GM12865 (cell line): Measurements from ENCODE around the gene DEAF1.
"Not testable (repeated sequence)": the region's sequence is repeated elsewhere in the genome, so short reads cannot be mapped to it uniquely, and the experiment has no call there.

ENCODE experiments used
- DNase-seq: peaks from one replicate; pipeline ENCODE4 v3.0.0; 2010; ENCODE audit warnings: low read depth
- H3K4me3 ChIP-seq: 2 replicates; pipeline ENCODE4 v1.5.1; 2011; ENCODE audit warnings: mild to moderate bottlenecking, low read depth, low read length, control low read depth
- TF ChIP-seq, protein P1 (sequence below): IDR thresholded peaks from 2 replicates; pipeline ENCODE4 v1.5.1; 2011; ENCODE audit warnings: low read length, control low read depth, low read depth, inconsistent platforms; ENCODE audit not compliant: insufficient read depth; ENCODE audit errors: missing control alignments

DEAF1 gene

GRCh38 chr11:692824-693414, 2.1 kb downstream of the DEAF1 start:
- DNase-seq = peak; percentile 52
- TF ChIP-seq, protein P1, sequence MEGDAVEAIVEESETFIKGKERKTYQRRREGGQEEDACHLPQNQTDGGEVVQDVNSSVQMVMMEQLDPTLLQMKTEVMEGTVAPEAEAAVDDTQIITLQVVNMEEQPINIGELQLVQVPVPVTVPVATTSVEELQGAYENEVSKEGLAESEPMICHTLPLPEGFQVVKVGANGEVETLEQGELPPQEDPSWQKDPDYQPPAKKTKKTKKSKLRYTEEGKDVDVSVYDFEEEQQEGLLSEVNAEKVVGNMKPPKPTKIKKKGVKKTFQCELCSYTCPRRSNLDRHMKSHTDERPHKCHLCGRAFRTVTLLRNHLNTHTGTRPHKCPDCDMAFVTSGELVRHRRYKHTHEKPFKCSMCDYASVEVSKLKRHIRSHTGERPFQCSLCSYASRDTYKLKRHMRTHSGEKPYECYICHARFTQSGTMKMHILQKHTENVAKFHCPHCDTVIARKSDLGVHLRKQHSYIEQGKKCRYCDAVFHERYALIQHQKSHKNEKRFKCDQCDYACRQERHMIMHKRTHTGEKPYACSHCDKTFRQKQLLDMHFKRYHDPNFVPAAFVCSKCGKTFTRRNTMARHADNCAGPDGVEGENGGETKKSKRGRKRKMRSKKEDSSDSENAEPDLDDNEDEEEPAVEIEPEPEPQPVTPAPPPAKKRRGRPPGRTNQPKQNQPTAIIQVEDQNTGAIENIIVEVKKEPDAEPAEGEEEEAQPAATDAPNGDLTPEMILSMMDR = no peak
- peak overlapping the region; percentile 51 for H3K4me3 ChIP-seq

DNA sequence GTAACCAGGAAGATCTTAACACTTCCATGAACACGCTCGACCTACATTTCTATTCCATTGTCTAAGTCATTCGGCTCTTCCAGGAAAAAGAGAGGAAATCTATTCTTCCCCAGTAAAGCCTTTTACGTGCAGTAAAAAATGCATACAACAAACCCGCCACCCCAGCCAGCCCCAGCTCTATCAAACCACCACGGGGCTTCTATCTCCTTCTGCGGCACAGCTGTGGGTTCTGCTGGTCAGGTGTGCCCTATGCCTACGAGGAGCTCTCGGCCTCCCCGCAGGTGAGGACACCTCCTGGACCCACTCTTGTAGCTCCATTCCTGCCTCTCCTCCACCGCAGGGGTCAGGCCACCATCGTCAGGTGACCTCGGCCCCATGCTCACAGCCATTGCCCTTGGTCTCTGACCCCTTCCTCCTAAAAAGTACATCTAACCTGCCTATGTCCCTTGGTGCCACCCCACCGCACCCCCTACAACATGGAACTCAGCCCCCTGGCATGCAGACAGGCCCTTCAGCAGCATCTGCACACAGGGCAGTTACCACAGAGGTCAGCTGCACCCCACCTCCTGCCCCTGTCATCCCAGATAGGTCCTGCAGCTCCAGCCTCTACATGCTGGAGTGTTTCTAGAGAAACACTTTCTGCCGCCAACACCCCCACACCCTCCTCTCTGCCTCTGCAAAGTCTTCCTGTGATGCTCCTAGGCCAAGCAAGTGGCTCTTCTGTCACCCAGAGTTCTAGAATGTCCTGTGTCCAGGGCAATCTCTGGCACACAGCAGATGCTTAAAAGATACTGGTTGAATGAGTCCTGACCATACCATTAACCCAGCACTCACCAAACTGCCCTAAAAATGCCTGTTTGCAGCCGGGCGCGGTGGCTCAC, 3.1 kb downstream of the DEAF1 start:
- no peak overlapping the region for H3K4me3 ChIP-seq
- TF ChIP-seq, protein P1 = no peak
- no peak for DNase-seq

DNA sequence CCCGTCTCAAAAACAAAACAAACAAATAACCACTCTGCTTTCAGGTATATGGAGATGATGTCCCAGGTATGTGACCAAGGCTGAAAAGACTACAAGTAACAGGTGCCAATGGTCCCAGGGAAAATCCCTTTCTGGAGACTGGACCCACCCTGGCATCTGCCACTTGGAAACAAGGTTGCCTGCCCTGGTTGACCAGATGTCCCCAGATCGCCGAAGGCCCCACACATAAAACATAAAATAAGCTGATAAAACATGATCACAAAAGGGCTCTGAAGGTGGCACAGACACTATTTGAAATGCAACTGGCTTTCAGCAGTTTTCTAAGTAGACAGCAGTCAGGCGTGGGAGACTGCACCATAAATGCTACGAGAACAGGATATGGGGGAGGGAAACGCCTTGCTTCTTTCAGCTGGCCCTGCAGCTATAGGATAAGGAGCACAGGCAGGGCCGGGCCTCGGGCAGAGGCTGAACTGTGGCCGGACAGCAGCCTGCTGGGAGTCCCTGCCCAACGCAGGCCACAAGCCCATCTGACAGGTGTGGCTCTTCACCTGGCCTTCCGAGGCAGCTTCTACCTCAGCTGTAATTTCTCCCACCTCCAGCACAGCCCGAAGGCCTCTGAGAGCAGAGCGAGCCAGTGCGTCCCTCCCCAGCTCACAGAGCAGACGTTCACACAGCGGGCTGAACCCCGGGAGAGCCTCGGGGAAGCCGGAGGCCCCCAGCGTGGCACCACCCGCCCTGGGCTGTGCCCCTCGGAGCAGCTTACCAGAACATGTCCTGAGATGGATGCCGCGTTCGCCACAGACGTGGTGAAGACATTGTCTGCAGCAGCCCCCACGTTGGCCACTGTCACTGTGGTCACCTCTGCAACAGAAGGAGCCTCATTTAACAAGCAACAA, 4.0 kb downstream of the DEAF1 start:
- TF ChIP-seq, protein P1 = no peak
- no peak overlapping the region for H3K4me3 ChIP-seq
- no peak for DNase-seq

DNA sequence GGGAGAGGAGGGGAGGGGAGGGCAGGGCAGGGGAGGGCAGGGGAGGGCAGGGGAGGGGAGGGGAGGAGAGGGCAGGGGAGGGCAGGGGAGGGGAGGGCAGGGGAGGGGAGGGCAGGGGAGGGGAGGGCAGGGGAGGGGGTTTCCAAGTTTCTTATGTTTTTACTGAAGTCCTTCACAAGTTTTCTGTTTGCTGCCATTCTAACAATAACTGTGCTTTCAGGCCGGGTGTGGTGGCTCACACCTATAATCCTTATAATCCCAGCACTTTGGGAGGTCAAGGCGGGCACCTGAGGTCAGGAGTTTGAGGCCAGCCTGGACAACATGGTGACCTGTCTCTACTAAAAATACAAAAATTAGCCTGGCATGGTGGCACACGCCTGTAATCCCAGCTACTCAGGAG, 4.8 kb downstream of the DEAF1 start:
- not testable (repeated sequence) for H3K4me3 ChIP-seq, DNase-seq

DNA sequence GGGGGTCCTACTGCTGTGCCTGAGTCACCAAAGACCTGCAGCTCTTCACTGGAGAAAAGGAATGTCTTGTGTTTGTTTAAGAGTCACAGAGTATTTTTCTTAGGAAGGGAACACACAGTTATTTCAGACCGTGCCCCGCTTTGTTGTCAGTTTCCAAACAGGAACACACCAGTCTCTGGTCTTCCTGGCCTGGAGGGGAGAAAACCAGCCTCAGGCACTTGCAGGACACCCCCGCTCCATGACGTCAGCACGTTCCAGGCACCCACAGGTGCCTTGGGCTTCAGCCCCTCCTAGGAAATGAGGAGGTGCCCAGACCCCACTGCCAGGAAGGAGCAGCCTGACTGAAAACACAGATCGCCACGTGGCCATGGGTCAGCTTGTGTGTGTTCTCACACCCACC, 5.4 kb downstream of the DEAF1 start:
- no peak overlapping the region for H3K4me3 ChIP-seq
- TF ChIP-seq, protein P1 = no peak
- DNase-seq = no peak

DNA sequence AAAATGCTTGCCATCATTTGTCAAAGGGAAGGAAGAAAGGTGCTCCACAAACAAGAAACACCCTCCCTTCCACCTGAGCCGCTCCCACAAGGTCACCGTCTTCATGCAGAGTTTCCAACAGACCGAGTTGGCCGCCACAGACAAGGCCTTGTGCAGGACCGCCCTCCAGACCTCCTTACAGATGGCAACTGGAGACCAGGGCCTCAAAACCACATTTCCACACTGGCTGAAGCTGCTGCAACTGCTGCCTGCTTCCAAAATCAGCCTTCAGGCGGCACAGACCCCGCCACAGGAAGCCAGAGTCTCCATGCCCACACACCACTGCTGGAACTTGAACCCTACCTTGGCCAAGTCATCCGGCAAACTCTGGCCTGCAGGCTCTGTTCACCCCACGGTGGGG, 6.3 kb downstream of the DEAF1 start:
- TF ChIP-seq, protein P1 = no peak
- H3K4me3 ChIP-seq = no peak overlapping the region
- DNase-seq = no peak

- DNase-seq = no peak
- H3K4me3 ChIP-seq = no peak overlapping the region
- TF ChIP-seq, protein P1 = no peak
Observed at GRCh38 chr11:687751-688150, 7.3 kb downstream of the DEAF1 start.
